ENCODE results near the gene CLRN3. TPM values are rescaled to one million over a fixed set of nuclear protein-coding genes. Genes with fewer than 3 reads are reported as not detected.

The CLRN3 gene, protein sequence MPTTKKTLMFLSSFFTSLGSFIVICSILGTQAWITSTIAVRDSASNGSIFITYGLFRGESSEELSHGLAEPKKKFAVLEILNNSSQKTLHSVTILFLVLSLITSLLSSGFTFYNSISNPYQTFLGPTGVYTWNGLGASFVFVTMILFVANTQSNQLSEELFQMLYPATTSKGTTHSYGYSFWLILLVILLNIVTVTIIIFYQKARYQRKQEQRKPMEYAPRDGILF
- total RNA-seq, result 0.52 TPM

GRCh38 chr10:127892743-127893142, at the start of gene CLRN3:
Gene CLRN3, minus strand, starts transcription at chr10:127892941. Its CDS starts 157 bp downstream, at chr10:127892784.
- H3K27ac ChIP-seq (ENCODE audit: low read depth, low read length), result no peak within 1 kb of the TSS
- H3K36me3 ChIP-seq (ENCODE audit: control insufficient read depth in 3 of 3, insufficient read depth in 3 of 3, low read length in 3 of 3), result no peaks in the 10 kb centered on the region
- no peaks in the 10 kb centered on the region for H3K9me3 ChIP-seq (ENCODE audit: control insufficient read depth in 3 of 3, low read length in 3 of 3)
- H3K9ac ChIP-seq (ENCODE audit: low read depth in 1 of 3, low read length in 3 of 3), result no peak within 1 kb of the TSS
- peaks cover 5 to 17% (median 7%) of the 10 kb centered on the region in 3 donors for H3K27me3 ChIP-seq (ENCODE audit: control insufficient read depth in 3 of 3, insufficient read depth in 3 of 3, low read length in 3 of 3)
- peaks cover 1 to 4% (median 3%) of the 10 kb centered on the region in 3 donors for H3K4me1 ChIP-seq (ENCODE audit: control insufficient read depth in 3 of 3, insufficient read depth in 3 of 3, low read length in 3 of 3)
- H3K4me3 ChIP-seq (ENCODE audit: low read length in 3 of 3), result no peak within 1 kb of the TSS

GRCh38 chr10:127940866-127941640, 48.3 kb upstream of the CLRN3 start:
- no peak overlapping the region for H3K4me3 ChIP-seq (ENCODE audit: low read length in 3 of 3)
- no peak overlapping the region for H3K27ac ChIP-seq (ENCODE audit: low read depth, low read length)
- H3K36me3 ChIP-seq (ENCODE audit: control insufficient read depth in 3 of 3, insufficient read depth in 3 of 3, low read length in 3 of 3), result no peaks in the 10 kb centered on the region
- peaks cover 4 to 8% (median 7%) of the 10 kb centered on the region in 3 donors for H3K27me3 ChIP-seq (ENCODE audit: control insufficient read depth in 3 of 3, insufficient read depth in 3 of 3, low read length in 3 of 3)
- no peaks in the 10 kb centered on the region for H3K9me3 ChIP-seq (ENCODE audit: control insufficient read depth in 3 of 3, low read length in 3 of 3)
- H3K4me1 ChIP-seq (ENCODE audit: control insufficient read depth in 3 of 3, insufficient read depth in 3 of 3, low read length in 3 of 3), result peaks cover 0 to 8% (median 3%) of the 10 kb centered on the region in 3 donors
- H3K9ac ChIP-seq (ENCODE audit: low read depth in 1 of 3, low read length in 3 of 3), result no peak overlapping the region

GRCh38 chr10:127939786-127940330, 47.1 kb upstream of the CLRN3 start:
- Histone ChIP-seq H3K4me1 (ENCODE audit: control insufficient read depth in 3 of 3, insufficient read depth in 3 of 3, low read length in 3 of 3) (no peaks in the 10 kb centered on the region), H3K27me3 (ENCODE audit: control insufficient read depth in 3 of 3, insufficient read depth in 3 of 3, low read length in 3 of 3) (peaks cover 13 to 18% (median 16%) of the 10 kb centered on the region in 3 donors), H3K4me3 (ENCODE audit: low read length in 3 of 3) (no peak overlapping the region), H3K9me3 (ENCODE audit: control insufficient read depth in 3 of 3, low read length in 3 of 3) (no peaks in the 10 kb centered on the region), H3K9ac (ENCODE audit: low read depth in 1 of 3, low read length in 3 of 3) (no peak overlapping the region), H3K36me3 (ENCODE audit: control insufficient read depth in 3 of 3, insufficient read depth in 3 of 3, low read length in 3 of 3) (no peaks in the 10 kb centered on the region), H3K27ac (ENCODE audit: low read depth, low read length) (no peak overlapping the region)

DNA sequence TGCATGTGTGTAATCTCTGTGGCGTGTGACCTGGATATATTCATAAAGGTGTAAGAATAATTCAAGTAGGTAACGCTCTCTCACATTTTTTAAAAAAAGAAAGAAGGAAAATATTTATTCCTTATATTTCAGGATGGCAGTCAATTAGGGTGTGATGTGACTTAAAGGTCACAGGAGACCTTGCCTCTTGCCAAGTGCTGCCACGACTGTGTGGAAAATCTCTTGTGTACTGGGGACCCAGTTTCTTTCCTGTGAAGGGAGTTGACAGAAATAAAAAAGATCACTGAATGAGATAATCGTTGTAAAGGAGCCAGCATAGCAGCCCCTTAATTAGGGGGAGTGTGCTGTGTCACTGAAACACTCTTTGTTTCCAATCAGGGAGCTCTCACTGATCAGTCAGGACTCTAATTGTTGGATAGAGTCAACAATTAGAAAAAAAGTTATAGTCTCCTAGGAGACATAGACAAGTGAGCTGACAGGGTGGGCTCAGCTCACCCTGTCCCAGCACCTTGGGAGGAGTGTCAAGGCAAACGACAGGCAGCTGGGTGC, 45.2 kb upstream of the CLRN3 start:
- H3K9ac ChIP-seq (ENCODE audit: low read depth in 1 of 3, low read length in 3 of 3), result no peak overlapping the region
- peaks cover 13 to 22% (median 16%) of the 10 kb centered on the region in 3 donors for H3K27me3 ChIP-seq (ENCODE audit: control insufficient read depth in 3 of 3, insufficient read depth in 3 of 3, low read length in 3 of 3)
- H3K4me3 ChIP-seq (ENCODE audit: low read length in 3 of 3), result no peak overlapping the region
- no peaks in the 10 kb centered on the region for H3K4me1 ChIP-seq (ENCODE audit: control insufficient read depth in 3 of 3, insufficient read depth in 3 of 3, low read length in 3 of 3)
- no peak overlapping the region for H3K27ac ChIP-seq (ENCODE audit: low read depth, low read length)
- no peaks in the 10 kb centered on the region for H3K36me3 ChIP-seq (ENCODE audit: control insufficient read depth in 3 of 3, insufficient read depth in 3 of 3, low read length in 3 of 3)
- H3K9me3 ChIP-seq (ENCODE audit: control insufficient read depth in 3 of 3, low read length in 3 of 3), result peaks cover 0 to under 1% (median 0%) of the 10 kb centered on the region in 3 donors

DNA sequence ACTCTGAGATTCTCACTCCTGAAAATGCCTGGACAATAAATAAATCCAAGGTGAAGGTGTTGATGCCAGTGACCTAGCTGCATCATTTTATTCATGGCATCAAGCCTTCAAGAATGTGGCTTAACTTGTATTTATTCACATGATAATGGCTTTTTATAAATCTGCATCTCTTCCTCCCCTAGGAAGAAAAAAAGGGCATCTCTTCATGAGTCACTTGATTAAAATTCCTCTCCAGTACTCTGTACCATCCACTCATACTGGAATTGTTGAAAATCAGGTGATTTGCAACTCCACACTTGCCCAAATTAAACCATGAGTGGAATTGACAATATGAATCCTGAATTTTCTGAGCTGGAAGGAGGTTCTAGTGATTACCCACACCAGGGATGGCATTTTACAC, 44.3 kb upstream of the CLRN3 start:
- Histone ChIP-seq H3K27me3 (ENCODE audit: control insufficient read depth in 3 of 3, insufficient read depth in 3 of 3, low read length in 3 of 3) (peaks cover 13 to 22% (median 16%) of the 10 kb centered on the region in 3 donors), H3K9ac (ENCODE audit: low read depth in 1 of 3, low read length in 3 of 3) (no peak overlapping the region), H3K4me3 (ENCODE audit: low read length in 3 of 3) (no peak overlapping the region), H3K4me1 (ENCODE audit: control insufficient read depth in 3 of 3, insufficient read depth in 3 of 3, low read length in 3 of 3) (no peaks in the 10 kb centered on the region), H3K9me3 (ENCODE audit: control insufficient read depth in 3 of 3, low read length in 3 of 3) (peaks cover 0 to 3% (median 0%) of the 10 kb centered on the region in 3 donors), H3K27ac (ENCODE audit: low read depth, low read length) (no peak overlapping the region), H3K36me3 (ENCODE audit: control insufficient read depth in 3 of 3, insufficient read depth in 3 of 3, low read length in 3 of 3) (no peaks in the 10 kb centered on the region)

DNA sequence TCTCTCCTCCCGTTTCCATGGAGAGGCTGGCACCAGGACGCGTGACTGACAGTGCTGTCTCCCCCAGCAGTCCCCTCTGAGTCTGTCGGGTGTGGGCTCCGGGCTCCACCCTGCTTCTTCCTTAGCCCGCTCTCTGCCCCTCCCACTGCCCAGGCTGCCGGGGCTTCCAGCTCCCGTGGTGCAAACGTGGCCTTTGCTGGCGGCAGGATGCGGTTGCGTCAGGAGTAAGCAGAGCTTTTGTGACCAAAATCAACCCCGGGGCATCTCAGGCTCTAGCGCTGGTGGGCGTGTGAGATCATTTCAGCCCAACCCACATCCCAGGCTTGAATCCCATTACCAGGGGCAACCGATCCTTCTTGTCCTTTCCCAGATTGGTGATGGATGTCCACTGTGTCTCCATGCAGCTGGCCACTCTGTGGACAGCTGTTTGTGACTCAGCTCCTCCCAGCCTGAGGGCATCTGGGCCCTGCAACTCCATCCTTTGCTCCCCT, 42.4 kb upstream of the CLRN3 start:
- Histone ChIP-seq H3K27me3 (ENCODE audit: control insufficient read depth in 3 of 3, insufficient read depth in 3 of 3, low read length in 3 of 3) (peaks cover 10 to 16% (median 16%) of the 10 kb centered on the region in 3 donors), H3K27ac (ENCODE audit: low read depth, low read length) (no peak overlapping the region), H3K36me3 (ENCODE audit: control insufficient read depth in 3 of 3, insufficient read depth in 3 of 3, low read length in 3 of 3) (no peaks in the 10 kb centered on the region), H3K4me1 (ENCODE audit: control insufficient read depth in 3 of 3, insufficient read depth in 3 of 3, low read length in 3 of 3) (no peaks in the 10 kb centered on the region), H3K4me3 (ENCODE audit: low read length in 3 of 3) (no peak overlapping the region), H3K9ac (ENCODE audit: low read depth in 1 of 3, low read length in 3 of 3) (no peak overlapping the region), H3K9me3 (ENCODE audit: control insufficient read depth in 3 of 3, low read length in 3 of 3) (peaks cover 0 to 3% (median 0%) of the 10 kb centered on the region in 3 donors)

GRCh38 chr10:127934383-127934782, 41.6 kb upstream of the CLRN3 start:
- Histone ChIP-seq H3K4me3 (ENCODE audit: low read length in 3 of 3) (no peak overlapping the region), H3K27me3 (ENCODE audit: control insufficient read depth in 3 of 3, insufficient read depth in 3 of 3, low read length in 3 of 3) (peaks cover 5 to 16% (median 12%) of the 10 kb centered on the region in 3 donors), H3K4me1 (ENCODE audit: control insufficient read depth in 3 of 3, insufficient read depth in 3 of 3, low read length in 3 of 3) (no peaks in the 10 kb centered on the region), H3K9ac (ENCODE audit: low read depth in 1 of 3, low read length in 3 of 3) (no peak overlapping the region), H3K36me3 (ENCODE audit: control insufficient read depth in 3 of 3, insufficient read depth in 3 of 3, low read length in 3 of 3) (no peaks in the 10 kb centered on the region), H3K9me3 (ENCODE audit: control insufficient read depth in 3 of 3, low read length in 3 of 3) (peaks cover 0 to 3% (median 0%) of the 10 kb centered on the region in 3 donors), H3K27ac (ENCODE audit: low read depth, low read length) (no peak overlapping the region)

DNA sequence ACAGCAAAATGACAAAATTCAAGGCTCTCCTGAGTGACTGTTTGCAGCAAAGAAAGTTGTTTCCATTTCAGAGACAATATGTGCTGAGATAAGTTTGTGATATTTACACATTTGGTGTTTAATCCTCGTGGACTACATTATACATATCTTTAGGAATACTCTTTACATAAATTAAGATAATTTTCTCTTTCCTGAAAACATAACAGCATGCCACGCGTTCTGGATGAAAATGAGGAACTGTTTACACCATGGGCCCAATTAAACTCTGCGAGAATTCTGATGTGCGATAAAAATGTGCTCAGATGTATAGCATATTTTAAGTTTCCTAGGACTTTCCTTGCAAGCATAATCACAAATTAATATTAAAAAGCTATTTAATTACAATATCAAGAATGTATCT, 40.5 kb upstream of the CLRN3 start:
- peaks cover 5 to 16% (median 12%) of the 10 kb centered on the region in 3 donors for H3K27me3 ChIP-seq (ENCODE audit: control insufficient read depth in 3 of 3, insufficient read depth in 3 of 3, low read length in 3 of 3)
- H3K36me3 ChIP-seq (ENCODE audit: control insufficient read depth in 3 of 3, insufficient read depth in 3 of 3, low read length in 3 of 3), result no peaks in the 10 kb centered on the region
- H3K4me3 ChIP-seq (ENCODE audit: low read length in 3 of 3), result no peak overlapping the region
- no peak overlapping the region for H3K9ac ChIP-seq (ENCODE audit: low read depth in 1 of 3, low read length in 3 of 3)
- no peak overlapping the region for H3K27ac ChIP-seq (ENCODE audit: low read depth, low read length)
- H3K9me3 ChIP-seq (ENCODE audit: control insufficient read depth in 3 of 3, low read length in 3 of 3), result peaks cover 0 to 3% (median 0%) of the 10 kb centered on the region in 3 donors
- peaks cover 0 to 1% (median 0%) of the 10 kb centered on the region in 3 donors for H3K4me1 ChIP-seq (ENCODE audit: control insufficient read depth in 3 of 3, insufficient read depth in 3 of 3, low read length in 3 of 3)

DNA sequence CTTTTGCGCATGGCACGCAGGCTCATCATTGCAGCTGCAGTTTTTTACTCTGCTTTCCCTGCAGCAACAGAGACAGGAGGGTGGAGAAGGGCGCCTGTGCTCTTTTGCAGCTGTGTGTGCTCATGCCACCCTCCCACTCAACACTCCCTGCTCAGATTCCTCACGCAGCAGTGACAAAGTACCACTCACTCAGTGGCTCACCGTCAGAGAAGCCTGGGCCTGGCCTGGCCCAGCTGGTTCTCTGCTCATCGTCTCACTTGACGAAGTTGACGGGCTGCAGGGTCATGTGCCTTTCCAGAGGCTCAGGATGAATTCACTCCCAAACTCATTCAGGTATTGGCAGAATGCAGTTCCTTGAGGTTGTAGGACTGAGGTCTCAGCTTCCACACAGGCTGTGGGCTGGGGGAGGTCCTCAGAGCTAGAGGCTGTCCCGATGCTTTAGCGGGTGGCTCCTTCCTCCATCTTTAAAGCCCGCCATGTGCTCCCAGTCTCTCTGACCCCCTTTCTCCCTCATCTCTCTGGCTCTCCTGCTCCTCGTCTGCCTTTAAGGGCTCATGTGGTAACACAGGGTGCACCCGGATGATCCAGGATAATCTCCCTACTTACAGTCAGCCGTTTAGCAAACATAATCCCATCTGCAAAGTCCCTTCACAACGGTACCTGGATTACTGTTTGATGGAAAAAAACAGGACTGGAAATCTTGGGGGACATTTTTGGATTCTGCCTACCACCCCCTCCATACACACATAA, 40.0 kb upstream of the CLRN3 start:
- H3K4me3 ChIP-seq (ENCODE audit: low read length in 3 of 3), result no peak overlapping the region
- H3K36me3 ChIP-seq (ENCODE audit: control insufficient read depth in 3 of 3, insufficient read depth in 3 of 3, low read length in 3 of 3), result no peaks in the 10 kb centered on the region
- H3K9me3 ChIP-seq (ENCODE audit: control insufficient read depth in 3 of 3, low read length in 3 of 3), result peaks cover 0 to 3% (median 0%) of the 10 kb centered on the region in 3 donors
- no peak overlapping the region for H3K27ac ChIP-seq (ENCODE audit: low read depth, low read length)
- H3K9ac ChIP-seq (ENCODE audit: low read depth in 1 of 3, low read length in 3 of 3), result no peak overlapping the region
- H3K4me1 ChIP-seq (ENCODE audit: control insufficient read depth in 3 of 3, insufficient read depth in 3 of 3, low read length in 3 of 3), result peaks cover 0 to 5% (median 0%) of the 10 kb centered on the region in 3 donors
- peaks cover 5 to 14% (median 12%) of the 10 kb centered on the region in 3 donors for H3K27me3 ChIP-seq (ENCODE audit: control insufficient read depth in 3 of 3, insufficient read depth in 3 of 3, low read length in 3 of 3)
